Femur (tissue), 1 donor: ENCODE data around the gene KIAA0319L.
A peak's percentile ranks its signal among the peaks of the same experiment; 100 is the strongest.
"Not testable (repeated sequence)": the region's sequence is repeated elsewhere in the genome, so short reads cannot be mapped to it uniquely, and the experiment has no call there.

ENCODE experiments used
- DNase-seq: peaks from one replicate; pipeline ENCODE4 v3.0.0-alpha.2; 2017

Gene KIAA0319L

GRCh38 chr1:35477870-35478269, 79.3 kb downstream of the KIAA0319L start:
- no peak for DNase-seq

DNA sequence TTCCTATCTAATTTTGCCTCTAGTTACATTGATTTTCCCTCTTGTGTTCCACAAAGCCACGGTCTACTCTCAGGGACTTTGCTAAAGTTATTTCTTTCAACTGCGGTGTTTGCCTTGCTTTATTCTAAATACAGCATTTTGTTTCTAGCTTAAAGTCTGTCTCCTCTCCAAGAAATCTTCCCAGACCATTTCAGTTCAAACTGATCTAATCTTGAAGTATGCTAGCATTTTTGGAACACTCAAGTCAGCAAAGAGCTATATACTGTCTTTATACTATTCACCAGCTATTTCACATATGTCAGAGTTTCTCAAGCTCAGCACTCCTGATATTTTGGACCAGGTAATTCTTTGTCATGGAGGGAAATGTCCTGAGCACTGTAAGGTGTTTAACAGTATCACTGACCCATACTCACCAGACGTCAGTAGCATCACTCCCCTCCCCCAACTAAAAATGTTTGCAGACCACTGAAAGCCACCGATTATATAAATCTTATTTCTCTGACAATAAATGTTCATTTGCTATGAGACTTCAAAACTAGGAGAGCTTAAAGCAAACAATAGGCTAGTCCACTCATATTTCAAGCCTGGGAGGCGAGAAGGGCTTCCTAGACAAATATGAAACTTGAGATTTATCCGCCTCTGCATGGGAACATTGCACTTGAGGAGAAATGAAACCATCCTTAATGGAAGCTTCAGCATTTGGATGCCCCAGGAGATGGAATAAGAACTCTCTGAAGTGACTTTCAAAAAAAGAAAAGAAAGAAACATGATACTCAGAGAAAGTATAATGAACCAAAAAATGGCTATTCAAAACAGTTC, 81.1 kb downstream of the KIAA0319L start:
- no peak for DNase-seq

GRCh38 chr1:35475356-35475755, 81.8 kb downstream of the KIAA0319L start:
- DNase-seq: no peak

- DNase-seq: not testable (repeated sequence)
Measured at GRCh38 chr1:35473216-35473615, 84.0 kb downstream of the KIAA0319L start.

DNA sequence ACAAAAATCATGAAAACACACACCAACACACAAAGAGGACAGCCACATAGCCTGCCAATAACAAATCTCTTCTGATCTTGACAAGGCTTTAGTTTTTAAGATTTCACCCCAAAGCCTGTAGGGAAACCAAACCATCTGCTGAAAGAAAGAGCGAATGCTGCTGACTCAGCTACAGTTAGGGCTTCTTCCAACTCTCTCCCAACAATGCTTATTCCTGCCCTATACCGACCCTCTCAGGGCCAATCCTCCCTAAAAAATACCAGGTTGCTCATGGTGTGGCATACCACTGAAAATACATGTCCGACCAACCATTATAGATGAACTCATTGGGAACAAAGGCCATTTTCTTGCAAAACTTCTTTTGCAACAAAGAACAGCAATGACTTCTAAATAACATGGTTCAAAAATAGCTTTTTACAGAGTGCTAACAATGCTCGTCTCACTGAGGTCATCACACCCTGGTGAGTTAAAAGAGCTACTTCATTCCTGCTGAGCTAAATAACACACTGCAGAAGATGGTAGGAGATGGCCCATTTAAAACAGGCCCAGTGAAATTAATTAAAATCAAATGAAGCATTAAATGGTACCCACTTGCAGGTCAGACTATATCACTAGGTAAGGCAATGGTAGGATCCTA, 86.1 kb downstream of the KIAA0319L start:
- no peak for DNase-seq

GRCh38 chr1:35466120-35466519, 91.1 kb downstream of the KIAA0319L start:
- no peak for DNase-seq

DNA sequence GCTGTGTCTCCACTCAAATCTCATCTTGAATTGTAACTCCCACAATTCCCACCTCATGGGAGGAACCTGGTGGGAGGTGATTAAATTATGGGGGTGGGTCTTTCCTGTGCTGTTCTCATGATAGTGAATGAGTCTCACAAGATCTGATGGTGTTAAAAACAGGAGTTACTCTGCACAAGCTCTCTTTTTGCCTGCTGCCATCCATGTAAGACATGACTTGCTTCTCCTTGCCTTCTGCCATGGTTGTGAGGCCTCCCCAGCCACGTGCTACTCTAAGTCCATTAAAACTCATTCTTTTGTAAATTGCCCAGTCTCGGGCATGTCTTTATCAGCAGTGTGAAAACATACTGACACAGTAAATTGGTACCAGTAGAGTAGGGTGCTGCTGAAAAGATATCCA, 93.5 kb downstream of the KIAA0319L start:
- DNase-seq: not testable (repeated sequence)

DNA sequence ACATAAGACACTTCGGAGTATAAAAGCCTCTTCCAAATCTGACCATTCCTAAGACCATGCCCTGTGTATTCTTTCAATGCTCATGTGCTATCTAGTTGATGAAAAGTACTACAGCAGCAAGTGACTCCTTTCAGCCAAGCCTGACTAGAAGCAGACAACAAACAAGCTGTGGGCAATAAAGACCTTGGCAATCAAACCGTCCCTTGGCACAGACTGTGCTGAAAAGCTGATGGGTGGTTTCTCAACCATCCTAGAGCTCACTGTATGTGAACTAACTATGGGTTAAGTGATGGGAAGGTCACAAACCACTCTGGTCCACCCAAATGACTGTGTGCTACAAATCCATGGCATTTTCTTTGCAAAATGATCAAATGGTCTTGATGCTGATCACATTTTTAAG, 94.0 kb downstream of the KIAA0319L start:
- no peak for DNase-seq

- no peak for DNase-seq
Measured at GRCh38 chr1:35461966-35462651, 95.1 kb downstream of the KIAA0319L start.

DNA sequence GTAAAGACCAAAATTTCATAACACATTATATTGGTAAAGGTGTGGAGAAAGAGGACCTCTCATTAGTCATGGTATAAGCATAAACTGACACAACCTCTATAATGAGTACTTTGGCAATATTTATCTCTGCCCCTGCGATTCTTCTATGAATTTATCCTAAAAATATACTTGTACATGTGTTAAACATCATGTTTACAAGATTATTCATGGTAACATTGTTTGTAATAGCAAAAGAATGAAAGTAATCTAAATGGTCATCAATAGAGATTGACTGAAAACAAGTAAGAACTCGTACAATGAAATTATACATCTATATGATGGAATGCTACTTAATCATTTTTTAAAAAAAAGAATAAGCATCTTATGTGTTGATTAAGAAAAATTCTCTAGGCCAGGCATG, 96.4 kb downstream of the KIAA0319L start:
- DNase-seq: no peak

DNA sequence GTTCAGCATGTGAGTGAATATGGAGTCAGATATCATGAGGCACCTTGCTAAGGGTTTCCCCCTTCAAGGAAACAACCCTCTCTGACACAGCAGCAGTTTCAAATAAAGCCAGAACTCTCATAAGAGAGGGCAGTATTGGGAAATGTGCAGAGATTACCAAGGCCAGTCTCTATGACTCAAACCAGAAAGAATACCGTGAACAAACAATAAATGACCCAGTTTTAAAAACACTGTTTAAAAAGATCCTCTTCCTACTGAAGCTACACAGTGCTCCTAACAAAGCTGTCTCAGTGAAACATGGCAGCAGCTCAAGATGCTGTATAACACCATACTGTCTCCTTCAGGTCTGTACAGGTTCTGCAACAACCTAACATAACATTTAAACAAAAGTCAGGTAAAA, 102.6 kb downstream of the KIAA0319L start:
- no peak for DNase-seq

DNA sequence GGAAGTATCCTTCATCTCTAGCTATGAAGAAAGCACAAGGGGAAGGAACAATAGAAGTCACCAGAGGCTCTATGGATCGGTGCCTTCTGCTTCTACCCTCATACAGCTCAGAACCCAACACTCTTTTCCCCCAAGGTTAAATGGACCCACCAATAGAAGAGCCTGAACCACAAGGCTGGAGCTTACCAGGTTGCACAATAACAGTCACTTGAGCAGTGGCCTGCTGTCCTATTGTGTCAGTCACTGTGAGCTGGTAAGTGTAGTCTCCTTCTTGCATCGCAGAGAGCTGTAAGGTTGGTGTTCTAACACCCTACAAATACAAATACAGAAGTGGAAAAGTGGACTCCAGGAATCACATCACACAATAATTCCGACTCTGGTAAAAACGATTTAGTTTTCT, 103.0 kb downstream of the KIAA0319L start:
- DNase-seq: no peak

- DNase-seq: no peak
Measured at GRCh38 chr1:35453031-35453430, 104.2 kb downstream of the KIAA0319L start.

- peak; percentile 49 for DNase-seq
Measured at GRCh38 chr1:35452106-35452774, 105.0 kb downstream of the KIAA0319L start.

GRCh38 chr1:35451125-35451528, 106.1 kb downstream of the KIAA0319L start:
- peak; percentile 85 for DNase-seq

GRCh38 chr1:35449334-35450008, 107.7 kb downstream of the KIAA0319L start:
- DNase-seq: no peak

GRCh38 chr1:35448344-35448801, 108.8 kb downstream of the KIAA0319L start:
- no peak for DNase-seq

- DNase-seq: no peak
Measured at GRCh38 chr1:35447278-35447677, 109.9 kb downstream of the KIAA0319L start.

- DNase-seq: no peak
Measured at GRCh38 chr1:35444519-35444774, 112.8 kb downstream of the KIAA0319L start.

GRCh38 chr1:35443768-35444518, 113.3 kb downstream of the KIAA0319L start:
- DNase-seq: no peak

- no peak for DNase-seq
Measured at GRCh38 chr1:35442734-35443133, 114.5 kb downstream of the KIAA0319L start.

DNA sequence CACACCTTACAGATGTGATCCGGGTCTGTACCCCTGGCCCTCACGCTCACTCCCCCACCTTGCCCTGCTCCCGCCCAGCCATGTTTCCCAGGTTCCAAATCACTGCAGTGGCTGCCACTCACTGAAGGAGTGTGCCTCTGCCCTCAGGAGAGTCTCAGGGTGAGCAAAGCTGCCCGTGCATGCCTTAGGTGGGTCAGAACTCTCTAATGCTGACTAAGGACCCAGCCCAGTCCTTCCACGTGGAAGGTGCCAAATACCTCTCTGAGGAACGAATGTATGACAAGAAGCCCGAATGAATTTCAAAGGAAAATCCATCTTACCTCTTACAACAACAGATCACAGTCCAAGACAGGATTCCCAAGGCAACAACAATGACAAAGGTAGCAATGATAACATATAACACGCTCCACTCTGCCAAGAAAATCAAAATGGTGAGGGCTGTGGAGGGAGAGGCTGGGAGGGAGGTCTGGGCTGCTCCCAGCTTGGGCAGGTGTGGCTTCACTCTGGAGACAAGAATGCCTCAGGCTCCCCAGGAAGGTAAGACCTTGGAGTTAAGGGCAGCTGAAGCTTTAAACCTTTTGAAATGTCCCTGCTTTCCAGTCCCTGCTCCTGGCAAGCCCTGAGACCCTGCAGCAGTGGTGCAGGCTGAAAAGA, 115.2 kb downstream of the KIAA0319L start:
- no peak for DNase-seq
